Stimulated activated effector memory CD8-positive, alpha-beta T cell treated with anti-CD3 and anti-CD28 coated beads, Interleukin-12 subunit alpha, Interleukin-12 subunit beta, amount 100 ng/mL, for 72 hours (primary cell): ENCODE results near the gene CLK4.

ENCODE experiments used
- ATAC-seq: fragments of 150-1000 bp; cut with Tn5 transposase; 2 replicates; pipeline ENCODE4 v1.10.0; 2021
- DNase-seq, 2 donors: peaks; one replicate each; pipeline ENCODE4 v3.0.0; 2021 to 2022; ENCODE audit warnings: low spot score in 2 of 2
- H3K27ac Mint-ChIP-seq: one replicate; pipeline ENCODE4 v1.8.0; 2022; ENCODE audit warnings: mild to moderate bottlenecking, mixed read lengths
- H3K36me3 Mint-ChIP-seq: one replicate; pipeline ENCODE4 v1.8.0; 2022; ENCODE audit warnings: mild to moderate bottlenecking, mixed read lengths
- H3K4me1 Mint-ChIP-seq: one replicate; pipeline ENCODE4 v1.8.0; 2022; ENCODE audit warnings: mixed read lengths
- H3K4me3 Mint-ChIP-seq: one replicate; pipeline ENCODE4 v1.8.0; 2022; ENCODE audit warnings: mild to moderate bottlenecking, mixed read lengths
- H3K9me3 Mint-ChIP-seq: one replicate; pipeline ENCODE4 v1.8.0; 2022; ENCODE audit warnings: mixed read lengths

Gene CLK4

GRCh38 chr5:178649580-178649979 lies 22.7 kb upstream of the CLK4 start:
- H3K4me1 Mint-ChIP-seq = no peaks in the 10 kb centered on the region
- DNase-seq (no peak), ATAC-seq (no peak)
- H3K27ac Mint-ChIP-seq = no peak overlapping the region
- H3K9me3 Mint-ChIP-seq = peaks cover 8% of the 10 kb centered on the region
- H3K36me3 Mint-ChIP-seq = no peaks in the 10 kb centered on the region
- no peak overlapping the region for H3K4me3 Mint-ChIP-seq

- H3K4me3 Mint-ChIP-seq = no peak overlapping the region
- no peak for DNase-seq
- no peaks in the 10 kb centered on the region for H3K36me3 Mint-ChIP-seq
- no peak overlapping the region for H3K27ac Mint-ChIP-seq
- H3K4me1 Mint-ChIP-seq = no peaks in the 10 kb centered on the region
- peak; percentile 28 for ATAC-seq
- H3K9me3 Mint-ChIP-seq = peaks cover 5% of the 10 kb centered on the region
Measured at GRCh38 chr5:178644826-178645545, 18.1 kb upstream of the CLK4 start.

GRCh38 chr5:178642351-178642909 lies 15.6 kb upstream of the CLK4 start:
- H3K27ac Mint-ChIP-seq = no peak overlapping the region
- no peaks in the 10 kb centered on the region for H3K4me1 Mint-ChIP-seq
- no peak for DNase-seq
- H3K9me3 Mint-ChIP-seq = no peaks in the 10 kb centered on the region
- ATAC-seq = no peak
- no peaks in the 10 kb centered on the region for H3K36me3 Mint-ChIP-seq
- no peak overlapping the region for H3K4me3 Mint-ChIP-seq

- H3K4me1 Mint-ChIP-seq = no peaks in the 10 kb centered on the region
- H3K36me3 Mint-ChIP-seq = no peaks in the 10 kb centered on the region
- no peak overlapping the region for H3K4me3 Mint-ChIP-seq
- no peak for DNase-seq
- no peak overlapping the region for H3K27ac Mint-ChIP-seq
- no peaks in the 10 kb centered on the region for H3K9me3 Mint-ChIP-seq
- ATAC-seq = no peak
Measured at GRCh38 chr5:178641711-178642110, 14.9 kb upstream of the CLK4 start.

- Mint-ChIP-seq H3K4me3 (no peak overlapping the region), H3K4me1 (no peaks in the 10 kb centered on the region), H3K36me3 (no peaks in the 10 kb centered on the region), H3K27ac (no peak overlapping the region), H3K9me3 (no peaks in the 10 kb centered on the region)
- ATAC-seq = no peak
- DNase-seq = no peak
Measured at GRCh38 chr5:178640331-178641045, 13.6 kb upstream of the CLK4 start.

- Mint-ChIP-seq H3K27ac (no peak overlapping the region), H3K9me3 (no peaks in the 10 kb centered on the region), H3K4me1 (no peaks in the 10 kb centered on the region), H3K36me3 (no peaks in the 10 kb centered on the region), H3K4me3 (no peak overlapping the region)
- DNase-seq (no peak), ATAC-seq (no peak)
Measured at GRCh38 chr5:178637356-178638074, 10.7 kb upstream of the CLK4 start.

- ATAC-seq (no peak), DNase-seq (no peak)
- no peaks in the 10 kb centered on the region for H3K4me1 Mint-ChIP-seq
- no peak overlapping the region for H3K4me3 Mint-ChIP-seq
- no peak overlapping the region for H3K27ac Mint-ChIP-seq
- H3K9me3 Mint-ChIP-seq = no peaks in the 10 kb centered on the region
- H3K36me3 Mint-ChIP-seq = no peaks in the 10 kb centered on the region
Measured at GRCh38 chr5:178632285-178632684, 5.4 kb upstream of the CLK4 start.

- Mint-ChIP-seq H3K9me3 (no peaks in the 10 kb centered on the region), H3K4me1 (peaks cover under 1% of the 10 kb centered on the region), H3K36me3 (peaks cover 13% of the 10 kb centered on the region), H3K4me3 (no peak overlapping the region), H3K27ac (no peak overlapping the region)
- DNase-seq (no peak), ATAC-seq (no peak)
Measured at GRCh38 chr5:178630951-178631350, 4.1 kb upstream of the CLK4 start.

GRCh38 chr5:178630475-178630930 lies 3.7 kb upstream of the CLK4 start:
- DNase-seq (no peak), ATAC-seq (no peak)
- H3K27ac Mint-ChIP-seq = no peak overlapping the region
- H3K4me1 Mint-ChIP-seq = peaks cover 5% of the 10 kb centered on the region
- no peaks in the 10 kb centered on the region for H3K9me3 Mint-ChIP-seq
- H3K4me3 Mint-ChIP-seq = no peak overlapping the region
- peaks cover 15% of the 10 kb centered on the region for H3K36me3 Mint-ChIP-seq

- H3K9me3 Mint-ChIP-seq = no peaks in the 10 kb centered on the region
- peak overlapping the region; percentile 99 for H3K27ac Mint-ChIP-seq
- DNase-seq = no peak
- no peak for ATAC-seq
- peaks cover 18% of the 10 kb centered on the region for H3K4me1 Mint-ChIP-seq
- peaks cover 31% of the 10 kb centered on the region for H3K36me3 Mint-ChIP-seq
- H3K4me3 Mint-ChIP-seq = peak overlapping the region; percentile 96
Measured at GRCh38 chr5:178627259-178627598, 379 bp upstream of the CLK4 start.

GRCh38 chr5:178625679-178626483 lies 969 bp downstream of the CLK4 start:
- Mint-ChIP-seq H3K36me3 (peaks cover 45% of the 10 kb centered on the region), H3K4me3 (peak overlapping the region; percentile 96), H3K27ac (peak overlapping the region; percentile 99), H3K4me1 (peaks cover 19% of the 10 kb centered on the region), H3K9me3 (no peaks in the 10 kb centered on the region)
- DNase-seq (no peak), ATAC-seq (peak; percentile 5)

- Mint-ChIP-seq H3K9me3 (no peaks in the 10 kb centered on the region), H3K4me1 (peaks cover 28% of the 10 kb centered on the region), H3K4me3 (peak overlapping the region; percentile 96), H3K36me3 (peaks cover 55% of the 10 kb centered on the region), H3K27ac (peak overlapping the region; percentile 99)
- no peak for ATAC-seq
- DNase-seq = no peak
Measured at GRCh38 chr5:178624631-178625546, 2.0 kb downstream of the CLK4 start.

- no peak overlapping the region for H3K27ac Mint-ChIP-seq
- peaks cover 40% of the 10 kb centered on the region for H3K4me1 Mint-ChIP-seq
- DNase-seq = no peak
- H3K9me3 Mint-ChIP-seq = no peaks in the 10 kb centered on the region
- no peak for ATAC-seq
- H3K4me3 Mint-ChIP-seq = no peak overlapping the region
- H3K36me3 Mint-ChIP-seq = peaks cover 76% of the 10 kb centered on the region
Measured at GRCh38 chr5:178622679-178623247, 4.1 kb downstream of the CLK4 start.

- H3K4me1 Mint-ChIP-seq = peaks cover 31% of the 10 kb centered on the region
- peak overlapping the region; percentile 65 for H3K27ac Mint-ChIP-seq
- ATAC-seq = no peak
Measured at GRCh38 chr5:178619390-178619789, 7.5 kb downstream of the CLK4 start.

More at GRCh38 chr5:178619390-178619789, 7.5 kb downstream of the CLK4 start:
- Mint-ChIP-seq H3K36me3 (peaks cover 94% of the 10 kb centered on the region), H3K4me3 (no peak overlapping the region), H3K9me3 (no peaks in the 10 kb centered on the region)
- no peak for DNase-seq
